ENCODE data around the gene GRM7. TPM values are rescaled to one million over a fixed set of nuclear protein-coding genes. Genes with fewer than 3 reads are reported as not detected.

Gene GRM7
- polyA plus RNA-seq, 3 donors, result not detected

- Histone ChIP-seq H3K9me3 (replicated peaks in 1 of 2; ENCODE audit: control insufficient read depth in 1 of 2, insufficient read depth in 1 of 2, low read length in 2 of 2) (peaks cover 0 to 6% of the 10 kb centered on the region in 2 donors), H3K4me2 (replicated peaks; ENCODE audit: extremely low read depth, low read length, poor library complexity, severe bottlenecking) (no peak overlapping the region), H2AFZ (ENCODE audit: insufficient read depth, low read depth, low read length, poor library complexity, severe bottlenecking) (no peak overlapping the region), H3K79me2 (ENCODE audit: insufficient read depth, low read length) (no peaks in the 10 kb centered on the region), H3K27ac (ENCODE audit: low read depth in 1 of 2, low read length in 2 of 2) (no peak overlapping the region), H4K20me1 (ENCODE audit: insufficient read depth, low read length) (no peaks in the 10 kb centered on the region), H3K36me3 (replicated peaks in 1 of 2; ENCODE audit: control insufficient read depth in 1 of 2, insufficient read depth in 2 of 2, low read length in 2 of 2) (no peaks in the 10 kb centered on the region), H3K27me3 (ENCODE audit: control insufficient read depth in 2 of 2, insufficient read depth in 2 of 2, low read length in 2 of 2) (no peaks in the 10 kb centered on the region), H3K4me3 (replicated peaks in 1 of 3; ENCODE audit: low read depth in 2 of 3, low read length in 3 of 3) (no peak overlapping the region), H3K9ac (ENCODE audit: insufficient read depth, low read length, poor library complexity, severe bottlenecking) (no peak overlapping the region), H3K4me1 (ENCODE audit: control insufficient read depth in 1 of 2, insufficient read depth in 2 of 2, low read length in 2 of 2) (no peaks in the 10 kb centered on the region)
- no peaks in the 10 kb centered on the region for H3K27me3 Mint-ChIP-seq (ENCODE audit: low read depth in 3 of 3)
- H3K4me1 Mint-ChIP-seq, result no peaks in the 10 kb centered on the region
- no peak for DNase-seq
- H3K4me3 Mint-ChIP-seq, result no peak overlapping the region
- no peaks in the 10 kb centered on the region for H3K36me3 Mint-ChIP-seq
- no peak overlapping the region for H3K27ac Mint-ChIP-seq
- TF ChIP-seq CTCF (IDR thresholded peaks at IDR 0.05), result no peak
- no CpG with 5 or more reads among the region's 1 CpG for WGBS (ENCODE audit: insufficient coverage)
- intact Hi-C loops (cut with micrococcal nuclease), result no loop called here
- peaks cover 0 to 14% (median 6%) of the 10 kb centered on the region in 7 donors for H3K9me3 Mint-ChIP-seq
Observed at GRCh38 chr3:7437231-7437630, 576.3 kb downstream of the GRM7 start.

GRCh38 chr3:7439101-7439680, 578.3 kb downstream of the GRM7 start:
- no peak for TF ChIP-seq CTCF (IDR thresholded peaks at IDR 0.05)
- Histone ChIP-seq H3K27me3 (ENCODE audit: control insufficient read depth in 2 of 2, insufficient read depth in 2 of 2, low read length in 2 of 2) (no peaks in the 10 kb centered on the region), H3K27ac (ENCODE audit: low read depth in 1 of 2, low read length in 2 of 2) (no peak overlapping the region), H3K9me3 (replicated peaks in 1 of 2; ENCODE audit: control insufficient read depth in 1 of 2, insufficient read depth in 1 of 2, low read length in 2 of 2) (no peaks in the 10 kb centered on the region), H3K4me2 (replicated peaks; ENCODE audit: extremely low read depth, low read length, poor library complexity, severe bottlenecking) (no peak overlapping the region), H3K36me3 (replicated peaks in 1 of 2; ENCODE audit: control insufficient read depth in 1 of 2, insufficient read depth in 2 of 2, low read length in 2 of 2) (no peaks in the 10 kb centered on the region), H3K79me2 (ENCODE audit: insufficient read depth, low read length) (no peaks in the 10 kb centered on the region), H3K9ac (ENCODE audit: insufficient read depth, low read length, poor library complexity, severe bottlenecking) (no peak overlapping the region), H2AFZ (ENCODE audit: insufficient read depth, low read depth, low read length, poor library complexity, severe bottlenecking) (no peak overlapping the region), H4K20me1 (ENCODE audit: insufficient read depth, low read length) (no peaks in the 10 kb centered on the region), H3K4me1 (ENCODE audit: control insufficient read depth in 1 of 2, insufficient read depth in 2 of 2, low read length in 2 of 2) (no peaks in the 10 kb centered on the region), H3K4me3 (replicated peaks in 1 of 3; ENCODE audit: low read depth in 2 of 3, low read length in 3 of 3) (no peak overlapping the region)
- WGBS (ENCODE audit: insufficient coverage), result 91% methylated on average over 2 of the region's 4 CpGs
- H3K4me1 Mint-ChIP-seq, result no peaks in the 10 kb centered on the region
- no peaks in the 10 kb centered on the region for H3K27me3 Mint-ChIP-seq (ENCODE audit: low read depth in 3 of 3)
- intact Hi-C loops (cut with micrococcal nuclease), result no loop called here
- H3K27ac Mint-ChIP-seq, result no peak overlapping the region
- H3K36me3 Mint-ChIP-seq, result no peaks in the 10 kb centered on the region
- peaks cover 0 to 10% (median 3%) of the 10 kb centered on the region in 7 donors for H3K9me3 Mint-ChIP-seq
- no peak for DNase-seq
- no peak overlapping the region for H3K4me3 Mint-ChIP-seq

All from CD14-positive monocyte (primary cell).